HG03159 (cell line): ENCODE data around the gene AGAP1.

Source experiments
- ATAC-seq: cut with Tn5 transposase; IDR thresholded peaks from one replicate; pipeline ENCODE4 v1.9.1; 2021; ENCODE audit warnings: mild to moderate bottlenecking, moderate library complexity; ENCODE audit not compliant: unreplicated experiment

AGAP1 gene

DNA sequence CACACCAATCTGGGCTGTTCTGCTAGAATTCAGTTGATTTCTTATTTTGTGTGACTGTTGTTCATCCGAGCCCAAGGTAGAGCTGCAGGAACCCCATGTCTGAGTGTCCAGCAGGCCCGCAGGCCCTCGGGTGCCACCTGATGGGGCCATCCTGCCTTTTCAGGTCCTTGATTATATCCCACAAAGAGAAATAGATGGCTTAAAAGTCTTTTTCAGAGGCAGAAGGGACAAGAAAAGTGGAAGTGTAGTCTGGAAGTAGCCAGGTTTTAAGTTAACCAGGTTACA is 52.2 kb downstream of the AGAP1 start:
- ATAC-seq = no peak

DNA sequence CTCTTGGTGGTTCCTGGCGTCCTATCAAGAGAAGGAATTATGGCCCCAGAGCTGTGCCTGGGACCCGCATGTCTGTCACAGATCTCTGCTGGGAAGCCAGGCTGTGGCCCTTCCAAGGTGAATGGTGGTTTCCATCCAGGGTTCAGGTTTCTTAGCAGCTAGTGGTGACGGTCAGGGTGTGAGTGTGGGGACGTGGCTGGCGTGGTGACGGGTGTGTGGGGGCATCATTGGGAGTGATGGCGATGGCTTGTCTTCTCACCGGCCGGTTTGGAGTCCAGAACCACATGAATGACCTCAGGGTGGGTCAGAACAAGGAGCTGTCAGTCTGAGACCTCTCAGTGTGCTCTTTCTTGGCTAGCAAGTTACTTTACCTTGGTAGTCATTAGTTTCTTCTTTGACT is 52.6 kb downstream of the AGAP1 start:
- ATAC-seq = no peak

DNA sequence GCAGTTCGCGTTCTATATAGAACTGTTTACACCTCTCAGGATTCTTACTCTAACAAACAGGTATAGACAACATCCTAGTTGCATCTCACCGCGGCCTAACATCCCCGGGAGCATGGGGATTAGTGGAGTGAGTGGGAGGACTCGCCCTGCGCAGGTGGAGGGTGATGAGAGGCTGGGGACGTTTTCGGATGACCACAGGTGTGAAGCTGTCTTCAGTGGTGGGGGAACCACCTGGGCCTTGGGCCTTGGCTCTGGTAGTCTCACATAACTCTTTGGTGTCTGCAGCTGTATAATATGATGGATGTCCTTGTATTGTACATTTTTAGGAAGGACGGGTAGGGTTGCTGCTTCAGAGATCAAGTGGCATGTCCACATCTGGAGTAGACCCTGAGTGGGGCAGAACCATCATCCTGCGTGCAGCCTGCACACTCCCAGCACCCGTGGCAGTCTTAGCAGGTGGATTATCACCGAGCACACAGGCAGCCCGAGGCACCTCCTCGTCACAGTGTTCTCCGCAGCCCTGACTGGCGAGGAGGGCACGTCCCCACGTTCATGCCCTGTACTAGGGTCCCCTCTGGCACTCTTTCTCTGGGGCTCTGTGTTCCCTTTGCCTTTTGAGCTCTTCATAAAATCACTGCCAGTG is 56.0 kb downstream of the AGAP1 start:
- ATAC-seq = no peak

DNA sequence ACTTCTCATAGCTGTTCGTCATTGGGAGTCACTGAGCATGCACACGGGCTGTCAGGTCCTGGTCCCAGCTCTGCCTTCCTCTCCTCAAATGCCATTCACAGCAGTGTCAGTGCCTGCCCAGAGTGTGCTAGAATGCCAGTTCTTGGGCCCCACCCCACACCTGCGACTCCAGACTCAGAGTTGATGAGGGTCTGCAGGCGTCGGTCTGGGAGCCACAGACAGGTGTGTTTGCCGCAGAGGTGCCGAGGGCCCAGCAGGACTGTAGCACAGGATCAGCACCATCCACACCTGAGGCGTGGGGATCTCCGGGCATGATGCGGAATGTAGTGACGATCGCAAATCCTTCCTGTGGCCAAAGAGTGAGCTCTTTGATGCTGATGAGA is 56.5 kb downstream of the AGAP1 start:
- ATAC-seq = no peak

DNA sequence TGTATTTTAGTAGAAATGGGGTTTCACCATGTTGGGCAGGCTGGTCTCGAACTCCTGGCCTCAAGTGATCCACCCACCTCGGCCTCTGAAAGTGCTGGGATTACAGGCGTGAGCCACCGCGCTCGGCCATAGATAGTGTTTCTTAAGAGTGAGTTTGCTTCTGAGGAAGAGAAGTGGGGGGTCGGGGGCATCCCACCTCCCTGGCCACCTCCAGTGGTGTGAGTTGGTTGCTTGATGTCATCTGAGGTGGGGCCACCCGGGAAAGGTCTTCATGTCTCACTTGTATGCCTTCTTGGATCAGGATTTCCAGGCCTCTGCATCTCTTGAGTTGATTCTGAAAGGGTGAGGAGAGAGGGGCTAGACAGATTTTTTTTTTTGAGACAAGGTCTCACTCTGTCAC is 57.1 kb downstream of the AGAP1 start:
- no peak for ATAC-seq

DNA sequence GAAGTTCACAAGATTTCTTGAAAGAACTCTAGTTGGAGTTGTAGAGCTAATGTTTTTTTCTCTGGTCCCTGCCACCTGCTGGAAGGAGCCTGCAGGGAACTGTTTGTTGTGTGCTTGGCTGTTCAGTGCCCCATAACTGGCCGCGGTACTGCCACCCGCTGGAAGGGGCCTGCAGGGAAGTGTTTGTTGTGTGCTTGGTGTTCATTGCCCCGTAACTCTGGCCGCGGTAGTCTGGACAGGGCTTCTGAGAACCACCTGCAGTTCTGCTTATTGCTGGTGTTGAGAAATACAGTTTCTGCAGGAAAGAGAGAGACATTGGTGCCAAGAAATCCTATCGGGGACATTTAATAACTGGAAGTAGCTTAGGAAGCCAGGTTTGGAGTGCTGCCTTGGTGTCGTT is 58.1 kb downstream of the AGAP1 start:
- no peak for ATAC-seq

DNA sequence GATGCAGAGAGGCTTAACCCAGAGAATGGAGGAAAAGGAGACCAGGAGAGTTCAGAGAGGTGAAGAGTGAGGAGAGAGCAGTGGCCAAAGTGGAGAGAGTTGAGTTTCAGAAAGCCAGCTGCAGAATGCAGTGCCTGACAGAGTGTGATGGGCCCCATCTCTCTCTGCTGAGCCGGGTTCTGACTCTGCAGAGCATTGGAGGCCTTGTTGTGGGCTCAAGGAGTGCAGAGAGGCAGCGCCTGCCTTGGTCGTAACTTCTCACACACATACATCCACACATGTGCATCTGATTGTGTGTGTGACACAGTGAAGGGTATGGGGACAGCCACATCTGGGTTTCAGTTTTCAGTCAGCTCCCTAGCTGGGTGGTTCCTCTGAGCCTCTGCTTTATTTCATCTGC is 58.8 kb downstream of the AGAP1 start:
- no peak for ATAC-seq

DNA sequence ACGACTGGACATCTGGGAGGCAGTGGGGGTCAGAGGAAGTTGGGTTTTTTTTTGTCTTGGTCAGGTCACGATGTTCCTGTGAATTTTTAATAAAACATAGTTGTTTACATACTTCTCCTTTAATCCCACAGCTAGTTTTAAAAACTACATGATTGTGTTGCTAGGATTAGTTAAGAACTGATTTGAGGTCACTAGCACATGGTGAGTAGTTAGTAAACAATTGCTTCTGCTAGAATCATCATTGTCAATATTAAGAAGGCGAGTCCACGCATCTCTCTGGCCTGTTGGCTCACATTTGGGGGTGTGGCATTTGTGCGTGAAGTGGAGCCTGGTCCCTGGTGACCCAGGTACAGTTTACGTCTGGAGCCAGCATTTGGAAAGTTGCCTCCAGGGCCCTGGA is 59.4 kb downstream of the AGAP1 start:
- no peak for ATAC-seq

DNA sequence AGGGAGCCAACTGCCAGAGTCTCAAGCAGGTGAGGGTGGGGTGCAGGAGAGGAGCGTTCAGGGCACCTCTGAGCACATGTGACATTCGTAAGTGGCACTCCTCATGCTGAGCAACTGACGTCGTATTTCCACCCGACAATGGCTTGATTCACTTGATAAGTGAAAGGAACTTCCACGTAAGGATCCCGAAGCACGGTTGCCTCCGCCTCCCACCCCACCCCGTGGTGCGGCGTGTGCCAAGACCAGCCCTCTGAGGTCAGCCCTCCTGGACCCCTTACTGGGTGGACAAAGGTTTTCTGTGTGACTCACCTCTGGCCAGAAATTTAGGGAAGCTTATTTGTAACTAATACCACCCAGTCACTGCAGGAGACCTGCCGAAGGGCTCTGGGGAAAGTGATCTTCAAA is 59.9 kb downstream of the AGAP1 start:
- no peak for ATAC-seq

DNA sequence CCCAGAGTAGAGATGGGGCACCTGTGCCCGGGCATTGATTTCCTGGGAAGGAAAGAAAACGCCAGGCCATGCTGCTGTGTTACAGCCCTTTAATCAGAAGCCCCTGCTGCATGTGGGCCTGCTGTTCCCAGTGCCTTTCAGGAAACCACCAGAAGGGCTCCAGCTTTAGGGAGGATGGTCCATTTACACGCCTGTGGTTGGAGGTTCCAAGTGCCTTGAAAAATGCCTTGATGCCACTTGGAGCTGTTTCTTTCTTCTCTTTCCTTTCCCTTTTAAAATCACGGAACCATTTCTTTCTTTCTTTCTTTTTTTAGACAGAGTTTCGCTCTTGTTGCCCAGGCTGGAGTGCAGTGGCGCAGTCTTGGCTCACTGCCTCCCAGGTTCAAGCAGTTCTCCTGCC is 60.5 kb downstream of the AGAP1 start:
- no peak for ATAC-seq

DNA sequence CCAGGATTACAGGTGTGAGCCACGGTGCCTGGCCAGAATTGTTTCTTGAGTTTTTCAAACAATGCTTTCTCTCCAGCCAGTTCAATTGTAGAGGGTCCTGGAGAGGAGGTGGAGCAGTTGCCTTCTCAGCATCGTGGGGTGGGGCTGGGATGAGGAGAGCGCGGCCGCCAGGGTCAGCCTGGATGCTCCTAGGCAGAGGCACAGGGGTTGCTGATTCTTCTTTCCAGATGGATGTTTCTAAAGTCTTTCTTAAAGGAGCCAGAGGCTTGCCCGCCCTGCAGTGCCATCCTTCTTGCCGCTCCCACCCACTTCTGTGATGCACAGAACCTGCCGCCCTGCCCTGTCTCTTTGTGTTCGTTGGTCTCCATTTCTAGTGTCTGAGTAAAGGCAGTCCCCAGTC is 61.1 kb downstream of the AGAP1 start:
- no peak for ATAC-seq

DNA sequence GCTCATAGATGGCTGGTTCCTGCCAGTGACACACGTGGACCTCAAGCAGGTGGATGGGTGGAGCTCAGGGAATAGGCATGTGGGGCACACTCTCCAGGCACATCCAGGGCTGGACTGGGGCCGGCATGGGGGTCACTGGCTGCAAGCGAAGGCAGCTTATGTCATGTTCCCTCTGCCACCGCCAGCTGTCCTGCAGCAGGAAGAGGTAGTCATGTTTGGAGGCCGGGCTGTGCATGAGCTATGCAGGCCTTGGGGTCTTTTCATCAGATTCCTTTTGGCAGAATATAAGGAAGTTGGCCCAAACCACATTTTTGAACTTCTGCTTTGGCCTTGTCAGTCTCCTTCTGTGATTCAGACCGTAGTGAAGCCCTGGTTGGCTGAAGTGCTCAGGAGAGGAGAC is 61.5 kb downstream of the AGAP1 start:
- no peak for ATAC-seq

DNA sequence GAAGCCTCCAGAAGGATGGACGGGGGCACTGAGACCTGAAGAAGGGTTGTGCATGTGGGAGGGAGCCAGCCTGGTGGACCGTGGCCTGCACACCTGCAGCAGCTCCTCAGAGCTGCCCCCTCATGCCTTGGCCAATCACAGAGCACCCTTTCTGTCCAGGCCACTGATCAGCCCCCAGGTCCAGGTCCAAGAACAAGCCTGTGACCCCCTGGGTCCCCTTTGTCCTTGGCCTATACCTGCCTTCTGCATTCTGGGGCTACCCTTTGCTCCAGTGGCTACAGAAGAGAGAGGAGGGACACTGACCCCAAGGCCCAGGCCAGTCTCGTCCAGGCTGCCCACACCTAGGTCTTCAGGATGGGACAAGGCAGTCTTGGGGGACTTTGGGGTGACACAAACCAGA is 62.2 kb downstream of the AGAP1 start:
- no peak for ATAC-seq

DNA sequence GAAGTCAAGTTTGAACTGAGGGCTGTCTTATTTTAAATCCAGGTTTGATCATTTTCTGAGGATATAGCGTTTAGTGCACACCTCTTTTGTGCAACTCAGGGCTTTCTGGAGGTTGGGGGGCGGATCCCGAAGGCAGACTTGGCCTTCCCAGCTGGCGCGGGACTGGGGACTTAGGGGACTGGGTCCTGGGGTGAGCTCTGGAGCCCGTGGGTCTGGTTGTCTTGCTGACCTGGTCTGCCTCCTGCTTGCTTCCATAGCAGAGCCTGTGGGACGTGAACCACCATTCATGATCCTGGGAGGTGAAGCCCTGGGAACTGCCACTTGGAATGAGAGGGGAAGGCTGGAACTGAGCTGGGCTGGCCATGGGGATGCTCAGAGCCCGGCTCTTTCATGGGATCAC is 63.1 kb downstream of the AGAP1 start:
- no peak for ATAC-seq

DNA sequence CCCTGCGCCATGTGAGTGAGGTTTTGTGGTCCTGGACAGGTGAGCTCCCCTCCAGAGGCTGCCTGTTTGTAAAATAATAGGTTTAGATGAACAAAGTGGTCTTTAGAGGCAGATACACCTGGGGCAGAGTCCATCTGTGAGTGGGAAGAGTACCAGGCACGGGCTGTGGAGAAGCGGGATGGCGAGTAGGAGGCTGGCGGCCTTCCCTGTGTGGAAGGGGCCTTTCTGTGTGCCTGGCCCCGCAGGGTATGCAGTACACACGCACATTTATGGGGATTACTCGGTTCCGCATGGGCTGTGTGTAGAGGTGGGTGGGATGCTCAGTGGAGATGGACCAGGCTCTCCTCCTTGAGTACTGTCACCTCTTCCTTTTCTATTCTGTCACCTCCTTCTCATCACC is 64.1 kb downstream of the AGAP1 start:
- ATAC-seq = no peak

DNA sequence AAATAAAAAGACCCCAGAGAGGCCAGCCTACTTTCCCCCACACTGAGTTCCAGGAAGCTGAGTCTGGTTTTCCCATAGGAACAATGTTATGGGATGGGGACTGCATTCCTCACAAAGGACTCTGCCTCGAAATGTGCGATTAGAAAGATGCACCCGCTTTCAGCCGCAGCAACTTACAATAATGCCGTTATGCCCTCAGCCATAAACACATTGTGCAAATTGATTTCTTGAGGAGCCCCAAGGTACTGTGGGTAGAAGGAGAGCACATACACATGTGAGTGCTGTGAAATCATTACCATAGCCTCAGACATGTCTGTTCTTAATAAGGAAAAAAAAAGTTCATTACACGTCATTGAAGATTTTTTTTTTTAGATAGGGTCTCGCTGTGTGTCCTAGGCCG is 64.7 kb downstream of the AGAP1 start:
- ATAC-seq = no peak

DNA sequence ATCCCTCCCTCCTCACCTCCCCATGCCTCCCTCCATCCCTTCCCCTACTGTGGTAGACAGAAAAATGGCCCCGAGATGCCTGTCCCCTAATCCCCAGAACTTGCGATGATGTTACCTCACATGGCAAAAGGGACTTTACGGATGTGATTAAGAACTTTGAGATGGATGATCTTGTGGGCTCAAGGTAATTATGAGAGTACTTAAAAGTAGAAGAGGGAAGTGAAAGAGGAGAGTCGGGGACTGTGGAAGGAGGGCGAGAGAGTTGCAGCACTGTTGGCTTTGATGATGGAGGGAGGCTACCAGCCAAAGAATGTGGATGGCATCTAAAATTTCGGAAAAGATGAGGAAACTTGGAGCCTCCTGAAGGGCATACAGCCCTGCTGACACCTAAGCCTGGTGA is 66.5 kb downstream of the AGAP1 start:
- ATAC-seq = peak; percentile 56

DNA sequence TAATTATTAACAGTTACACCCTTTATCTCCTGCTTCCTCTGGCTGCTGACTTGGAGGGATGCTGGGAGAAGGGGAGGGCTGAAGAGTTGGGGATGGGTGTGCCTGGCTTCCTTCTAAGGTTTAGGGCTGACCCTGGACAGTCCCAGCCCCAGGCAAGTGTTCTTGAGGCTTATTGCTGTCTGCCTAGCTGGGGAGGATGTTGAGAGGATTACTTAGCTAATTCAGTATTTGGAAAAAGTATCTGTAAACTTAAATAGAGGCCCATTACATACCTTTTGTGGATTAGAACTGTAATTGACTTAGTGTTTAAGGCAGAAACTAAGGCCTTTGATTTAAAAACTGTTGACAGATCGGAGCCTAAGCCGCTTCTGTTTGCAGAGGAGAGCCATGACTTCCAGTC is 67.6 kb downstream of the AGAP1 start:
- ATAC-seq = no peak

DNA sequence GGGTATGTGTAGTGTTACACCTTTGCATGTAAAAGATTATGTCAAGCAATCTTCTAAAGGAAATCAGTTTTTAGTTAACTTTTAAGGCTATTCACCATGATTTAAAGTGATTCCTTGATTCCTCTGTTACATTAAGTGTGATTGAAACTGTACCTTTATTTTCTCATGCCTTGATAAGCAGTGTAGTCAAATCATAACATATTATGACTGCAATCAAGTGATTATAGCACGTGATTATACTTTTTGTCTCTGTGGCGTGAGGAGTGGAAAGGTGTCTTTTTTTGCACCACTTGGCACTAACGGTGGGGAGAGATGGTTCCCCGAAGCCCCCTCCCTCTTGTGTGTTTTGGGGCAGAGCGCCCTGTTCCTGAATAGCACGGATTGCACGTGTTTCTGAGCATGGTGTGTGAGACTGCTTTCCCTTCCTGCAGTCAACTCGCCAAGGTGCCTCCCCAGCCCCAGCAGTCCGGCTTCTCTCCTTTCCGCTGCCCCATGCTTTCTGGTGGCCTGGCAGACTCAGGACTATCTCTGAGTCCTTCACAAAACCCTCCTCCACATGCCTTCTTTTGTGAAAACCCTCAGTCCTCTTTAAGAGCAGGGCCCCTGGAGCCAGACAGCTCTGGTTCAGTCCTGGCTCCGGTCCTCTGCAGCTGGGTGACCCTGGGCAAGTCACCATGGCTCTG is 68.4 kb downstream of the AGAP1 start:
- no peak for ATAC-seq

DNA sequence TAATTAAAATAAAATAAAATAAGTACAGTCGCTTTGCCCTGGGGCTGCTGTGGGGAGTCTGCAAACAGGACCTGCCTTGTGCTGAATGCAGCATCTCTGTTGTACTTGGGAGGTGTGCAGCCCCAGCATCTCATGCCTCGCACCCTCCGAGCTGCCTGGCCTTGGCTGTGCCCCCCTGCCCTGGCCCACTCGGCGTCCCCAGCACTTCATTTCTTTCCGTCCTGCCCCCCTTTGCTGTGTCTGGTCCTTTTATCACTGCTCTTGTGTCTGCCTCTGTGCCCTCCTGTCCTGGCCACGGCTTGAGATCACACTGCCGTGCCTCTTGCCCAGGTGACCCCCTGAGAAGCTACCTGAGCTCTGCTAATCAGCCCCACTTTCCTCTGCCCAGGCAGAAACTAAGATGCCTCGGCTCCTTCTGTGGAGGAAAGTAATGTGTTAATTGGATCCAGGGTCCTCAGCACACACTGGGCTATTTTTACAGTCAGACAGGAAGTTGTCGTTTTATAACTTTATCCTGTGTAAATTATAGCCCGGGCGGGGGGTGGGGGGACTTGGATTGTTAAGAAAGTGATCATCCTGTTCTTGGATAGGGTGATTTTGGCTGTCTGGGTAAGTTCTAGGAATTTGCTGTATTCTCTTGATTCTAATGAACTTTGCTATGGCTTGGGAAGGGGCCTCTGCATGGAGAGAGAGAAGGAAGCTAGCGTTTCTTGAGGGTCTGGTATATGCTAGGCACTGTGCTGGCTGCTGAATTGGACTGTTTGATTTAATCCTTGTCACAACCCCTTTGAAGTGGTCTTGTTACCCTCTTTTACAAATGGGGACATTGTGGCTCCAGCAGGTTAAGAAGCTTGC is 69.4 kb downstream of the AGAP1 start:
- no peak for ATAC-seq

DNA sequence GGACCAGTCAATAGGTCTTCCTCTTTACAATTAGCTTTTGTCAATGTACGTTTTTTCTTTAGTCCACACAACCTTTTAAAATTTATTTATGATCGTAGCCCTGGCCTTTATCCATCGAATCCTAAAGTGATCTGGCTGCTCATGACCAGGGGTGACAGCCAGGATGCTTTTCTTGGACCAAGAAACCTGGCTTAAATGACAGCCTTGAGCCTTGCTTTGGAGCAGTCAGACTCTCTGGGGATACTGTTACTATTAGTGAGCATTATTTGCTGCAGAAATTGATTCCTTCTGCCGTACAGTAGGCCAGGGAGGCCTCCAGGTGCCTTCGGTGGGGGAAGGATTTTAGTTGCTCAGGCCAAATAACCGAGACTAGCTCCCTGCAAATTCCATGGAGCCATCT is 70.2 kb downstream of the AGAP1 start:
- no peak for ATAC-seq

DNA sequence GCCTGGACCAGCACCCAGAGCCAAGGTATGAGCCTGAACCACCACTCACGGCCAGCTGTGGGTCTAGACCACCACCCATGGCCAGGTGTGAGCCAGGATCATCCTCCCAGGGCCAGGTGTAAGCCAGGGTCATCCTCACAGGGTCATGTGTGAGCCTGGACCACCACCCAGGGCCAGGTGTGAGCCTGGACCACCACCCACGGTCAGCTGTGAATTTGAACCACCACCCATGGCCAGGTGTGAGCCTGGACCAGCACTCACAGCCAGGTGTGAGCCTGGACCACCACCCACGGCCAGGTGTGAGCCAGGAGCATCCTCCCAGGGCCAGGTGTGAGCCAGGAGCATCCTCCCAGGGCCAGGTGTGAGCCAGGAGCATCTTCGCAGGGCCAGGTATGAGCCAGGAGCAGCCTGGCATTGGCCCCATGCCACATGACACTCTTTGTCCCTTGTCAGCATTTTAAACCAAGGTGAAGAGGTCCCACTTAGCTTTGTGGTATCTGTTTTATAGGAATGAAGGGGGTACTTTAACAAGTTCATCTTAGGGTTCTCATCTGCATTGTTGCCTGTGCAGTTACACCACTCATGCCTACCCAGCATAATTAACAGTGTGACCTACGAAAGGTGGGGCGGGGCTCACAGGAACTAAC is 71.2 kb downstream of the AGAP1 start:
- ATAC-seq = no peak
